ENCODE measurements around the gene AQP7.

DNA sequence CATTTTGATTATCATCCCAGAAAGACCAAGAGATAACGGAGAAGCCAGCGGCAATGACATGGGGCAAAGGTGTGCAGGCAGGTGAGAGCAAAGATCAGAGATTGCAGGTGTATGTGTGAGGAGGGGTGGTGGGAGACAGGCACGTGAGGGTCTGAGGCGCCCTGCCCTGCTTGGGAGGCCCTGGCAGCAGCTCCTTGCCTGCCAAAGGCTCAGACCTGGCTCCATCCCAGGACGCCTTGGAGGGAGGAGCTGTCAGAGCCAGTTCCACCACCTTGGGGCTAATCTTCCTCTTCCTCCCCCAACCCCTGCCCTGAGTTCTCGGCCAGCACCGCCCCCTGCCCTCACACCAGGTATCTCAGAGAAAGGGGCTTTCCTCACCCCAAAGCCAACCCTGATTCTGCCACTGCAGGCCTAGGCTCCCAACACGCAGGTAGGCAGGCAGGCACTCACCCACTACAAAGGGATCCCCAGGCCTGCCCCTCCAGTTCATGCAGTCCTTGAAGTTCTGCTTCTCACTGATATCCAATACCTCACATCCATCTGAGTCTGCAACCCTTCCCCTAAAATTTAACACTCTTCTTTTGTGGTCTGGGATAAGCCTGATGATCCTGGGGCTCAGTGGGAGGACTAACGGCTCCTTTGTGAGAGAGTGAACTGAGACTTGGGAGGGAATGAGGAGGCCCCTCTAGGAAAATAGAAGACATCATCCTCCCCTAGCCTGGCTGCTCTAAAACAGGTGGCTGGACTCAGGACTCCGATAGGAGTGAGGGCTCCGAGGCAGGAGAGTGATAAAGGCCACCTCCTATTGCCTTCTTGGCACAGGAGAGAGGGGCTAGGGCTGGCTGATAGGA, 43.2 kb upstream of the AQP7 start:
- TF ChIP-seq, protein P1, sequence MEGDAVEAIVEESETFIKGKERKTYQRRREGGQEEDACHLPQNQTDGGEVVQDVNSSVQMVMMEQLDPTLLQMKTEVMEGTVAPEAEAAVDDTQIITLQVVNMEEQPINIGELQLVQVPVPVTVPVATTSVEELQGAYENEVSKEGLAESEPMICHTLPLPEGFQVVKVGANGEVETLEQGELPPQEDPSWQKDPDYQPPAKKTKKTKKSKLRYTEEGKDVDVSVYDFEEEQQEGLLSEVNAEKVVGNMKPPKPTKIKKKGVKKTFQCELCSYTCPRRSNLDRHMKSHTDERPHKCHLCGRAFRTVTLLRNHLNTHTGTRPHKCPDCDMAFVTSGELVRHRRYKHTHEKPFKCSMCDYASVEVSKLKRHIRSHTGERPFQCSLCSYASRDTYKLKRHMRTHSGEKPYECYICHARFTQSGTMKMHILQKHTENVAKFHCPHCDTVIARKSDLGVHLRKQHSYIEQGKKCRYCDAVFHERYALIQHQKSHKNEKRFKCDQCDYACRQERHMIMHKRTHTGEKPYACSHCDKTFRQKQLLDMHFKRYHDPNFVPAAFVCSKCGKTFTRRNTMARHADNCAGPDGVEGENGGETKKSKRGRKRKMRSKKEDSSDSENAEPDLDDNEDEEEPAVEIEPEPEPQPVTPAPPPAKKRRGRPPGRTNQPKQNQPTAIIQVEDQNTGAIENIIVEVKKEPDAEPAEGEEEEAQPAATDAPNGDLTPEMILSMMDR (IDR thresholded peaks at IDR 0.05), result no peak
- TF ChIP-seq POLR2A (IDR thresholded peaks at IDR 0.05) (no peak), EP300 (IDR thresholded peaks at IDR 0.05) (no peak)
